ENCODE data around the gene VARS1. TPM values are rescaled to one million over a fixed set of nuclear protein-coding genes. Genes with fewer than 3 reads are reported as not detected.

VARS1 gene
- total and polyA plus RNA-seq, 2 of the 8 experiments (the other 6 are each of a cell fraction or from before 2014, with no cell fraction given) = 53.5 to 162 TPM

GRCh38 chr6:31834367-31835250 lies 39.1 kb upstream of the VARS1 start (continued):
- TF ChIP-seq, protein P1, sequence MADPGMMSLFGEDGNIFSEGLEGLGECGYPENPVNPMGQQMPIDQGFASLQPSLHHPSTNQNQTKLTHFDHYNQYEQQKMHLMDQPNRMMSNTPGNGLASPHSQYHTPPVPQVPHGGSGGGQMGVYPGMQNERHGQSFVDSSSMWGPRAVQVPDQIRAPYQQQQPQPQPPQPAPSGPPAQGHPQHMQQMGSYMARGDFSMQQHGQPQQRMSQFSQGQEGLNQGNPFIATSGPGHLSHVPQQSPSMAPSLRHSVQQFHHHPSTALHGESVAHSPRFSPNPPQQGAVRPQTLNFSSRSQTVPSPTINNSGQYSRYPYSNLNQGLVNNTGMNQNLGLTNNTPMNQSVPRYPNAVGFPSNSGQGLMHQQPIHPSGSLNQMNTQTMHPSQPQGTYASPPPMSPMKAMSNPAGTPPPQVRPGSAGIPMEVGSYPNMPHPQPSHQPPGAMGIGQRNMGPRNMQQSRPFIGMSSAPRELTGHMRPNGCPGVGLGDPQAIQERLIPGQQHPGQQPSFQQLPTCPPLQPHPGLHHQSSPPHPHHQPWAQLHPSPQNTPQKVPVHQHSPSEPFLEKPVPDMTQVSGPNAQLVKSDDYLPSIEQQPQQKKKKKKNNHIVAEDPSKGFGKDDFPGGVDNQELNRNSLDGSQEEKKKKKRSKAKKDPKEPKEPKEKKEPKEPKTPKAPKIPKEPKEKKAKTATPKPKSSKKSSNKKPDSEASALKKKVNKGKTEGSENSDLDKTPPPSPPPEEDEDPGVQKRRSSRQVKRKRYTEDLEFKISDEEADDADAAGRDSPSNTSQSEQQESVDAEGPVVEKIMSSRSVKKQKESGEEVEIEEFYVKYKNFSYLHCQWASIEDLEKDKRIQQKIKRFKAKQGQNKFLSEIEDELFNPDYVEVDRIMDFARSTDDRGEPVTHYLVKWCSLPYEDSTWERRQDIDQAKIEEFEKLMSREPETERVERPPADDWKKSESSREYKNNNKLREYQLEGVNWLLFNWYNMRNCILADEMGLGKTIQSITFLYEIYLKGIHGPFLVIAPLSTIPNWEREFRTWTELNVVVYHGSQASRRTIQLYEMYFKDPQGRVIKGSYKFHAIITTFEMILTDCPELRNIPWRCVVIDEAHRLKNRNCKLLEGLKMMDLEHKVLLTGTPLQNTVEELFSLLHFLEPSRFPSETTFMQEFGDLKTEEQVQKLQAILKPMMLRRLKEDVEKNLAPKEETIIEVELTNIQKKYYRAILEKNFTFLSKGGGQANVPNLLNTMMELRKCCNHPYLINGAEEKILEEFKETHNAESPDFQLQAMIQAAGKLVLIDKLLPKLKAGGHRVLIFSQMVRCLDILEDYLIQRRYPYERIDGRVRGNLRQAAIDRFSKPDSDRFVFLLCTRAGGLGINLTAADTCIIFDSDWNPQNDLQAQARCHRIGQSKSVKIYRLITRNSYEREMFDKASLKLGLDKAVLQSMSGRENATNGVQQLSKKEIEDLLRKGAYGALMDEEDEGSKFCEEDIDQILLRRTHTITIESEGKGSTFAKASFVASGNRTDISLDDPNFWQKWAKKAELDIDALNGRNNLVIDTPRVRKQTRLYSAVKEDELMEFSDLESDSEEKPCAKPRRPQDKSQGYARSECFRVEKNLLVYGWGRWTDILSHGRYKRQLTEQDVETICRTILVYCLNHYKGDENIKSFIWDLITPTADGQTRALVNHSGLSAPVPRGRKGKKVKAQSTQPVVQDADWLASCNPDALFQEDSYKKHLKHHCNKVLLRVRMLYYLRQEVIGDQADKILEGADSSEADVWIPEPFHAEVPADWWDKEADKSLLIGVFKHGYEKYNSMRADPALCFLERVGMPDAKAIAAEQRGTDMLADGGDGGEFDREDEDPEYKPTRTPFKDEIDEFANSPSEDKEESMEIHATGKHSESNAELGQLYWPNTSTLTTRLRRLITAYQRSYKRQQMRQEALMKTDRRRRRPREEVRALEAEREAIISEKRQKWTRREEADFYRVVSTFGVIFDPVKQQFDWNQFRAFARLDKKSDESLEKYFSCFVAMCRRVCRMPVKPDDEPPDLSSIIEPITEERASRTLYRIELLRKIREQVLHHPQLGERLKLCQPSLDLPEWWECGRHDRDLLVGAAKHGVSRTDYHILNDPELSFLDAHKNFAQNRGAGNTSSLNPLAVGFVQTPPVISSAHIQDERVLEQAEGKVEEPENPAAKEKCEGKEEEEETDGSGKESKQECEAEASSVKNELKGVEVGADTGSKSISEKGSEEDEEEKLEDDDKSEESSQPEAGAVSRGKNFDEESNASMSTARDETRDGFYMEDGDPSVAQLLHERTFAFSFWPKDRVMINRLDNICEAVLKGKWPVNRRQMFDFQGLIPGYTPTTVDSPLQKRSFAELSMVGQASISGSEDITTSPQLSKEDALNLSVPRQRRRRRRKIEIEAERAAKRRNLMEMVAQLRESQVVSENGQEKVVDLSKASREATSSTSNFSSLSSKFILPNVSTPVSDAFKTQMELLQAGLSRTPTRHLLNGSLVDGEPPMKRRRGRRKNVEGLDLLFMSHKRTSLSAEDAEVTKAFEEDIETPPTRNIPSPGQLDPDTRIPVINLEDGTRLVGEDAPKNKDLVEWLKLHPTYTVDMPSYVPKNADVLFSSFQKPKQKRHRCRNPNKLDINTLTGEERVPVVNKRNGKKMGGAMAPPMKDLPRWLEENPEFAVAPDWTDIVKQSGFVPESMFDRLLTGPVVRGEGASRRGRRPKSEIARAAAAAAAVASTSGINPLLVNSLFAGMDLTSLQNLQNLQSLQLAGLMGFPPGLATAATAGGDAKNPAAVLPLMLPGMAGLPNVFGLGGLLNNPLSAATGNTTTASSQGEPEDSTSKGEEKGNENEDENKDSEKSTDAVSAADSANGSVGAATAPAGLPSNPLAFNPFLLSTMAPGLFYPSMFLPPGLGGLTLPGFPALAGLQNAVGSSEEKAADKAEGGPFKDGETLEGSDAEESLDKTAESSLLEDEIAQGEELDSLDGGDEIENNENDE (IDR thresholded peaks at IDR 0.05; ENCODE audit: insufficient replicate concordance, low read length) = no peak
- no peak for TF ChIP-seq HDAC6 (IDR thresholded peaks at IDR 0.05; ENCODE audit: low read depth, low read length)
- no peak for TF ChIP-seq RNF2 (IDR thresholded peaks at IDR 0.05; ENCODE audit: borderline replicate concordance, low read depth, low read length, missing control alignments, poor library complexity, severe bottlenecking)
- TF ChIP-seq YY1 (IDR thresholded peaks at IDR 0.05; ENCODE audit: low read depth, low read length) = peak; percentile 95
- no peak for TF ChIP-seq EGR1 (IDR thresholded peaks at IDR 0.05; ENCODE audit: borderline replicate concordance, low read depth, low read length)
- peak; percentile 69 for TF ChIP-seq NANOG (IDR thresholded peaks at IDR 0.05; ENCODE audit: insufficient read depth, low read depth, low read length, poor library complexity, severe bottlenecking)
- TF ChIP-seq TAF7 (optimal IDR thresholded peaks at IDR 0.05; ENCODE audit: borderline replicate concordance, low read depth, low read length) = peak; percentile 99
- TF ChIP-seq SAP30 (IDR thresholded peaks at IDR 0.05; ENCODE audit: insufficient read depth, insufficient replicate concordance, low read length) = no peak
- TF ChIP-seq CREB1 (IDR thresholded peaks at IDR 0.05) = no peak; the same call in 1 of the 2 replicates
